Aorta (tissue), 5 donors: ENCODE data around the gene GALNTL6. TPM values are rescaled to one million over a fixed set of nuclear protein-coding genes. Genes with fewer than 3 reads are reported as not detected.

ENCODE experiments used
- ATAC-seq: fragments of 200-7000 bp; cut with Tn5 transposase; one replicate; pipeline ENCODE4 v1.9.1; 2022; ENCODE audit warnings: moderate library complexity; ENCODE audit not compliant: low FRiP score
- DNase-seq, 2 donors: peaks; one replicate each; pipeline ENCODE4 v3.0.0-alpha.2; 2020
- H3K27ac ChIP-seq, 2 donors: one replicate each; pipeline ENCODE4 v1.5.1; 2013; ENCODE audit warnings: low read length in 2 of 2, mild to moderate bottlenecking in 2 of 2, moderate library complexity in 2 of 2, control low read depth in 1 of 2, inconsistent platforms in 1 of 2, low read depth in 1 of 2
- H3K27me3 ChIP-seq, 2 donors: one replicate each; pipeline ENCODE4 v1.6.1; 2013; ENCODE audit warnings: control low read depth in 1 of 2, low read length in 1 of 2, mild to moderate bottlenecking in 1 of 2, moderate library complexity in 1 of 2; ENCODE audit not compliant: insufficient read depth in 2 of 2, control insufficient read depth in 1 of 2
- H3K36me3 ChIP-seq, 2 donors: one replicate each; pipeline ENCODE4 v1.6.1; 2013; ENCODE audit warnings: control low read depth in 1 of 2, low read length in 1 of 2, mild to moderate bottlenecking in 1 of 2; ENCODE audit not compliant: insufficient read depth in 2 of 2, control insufficient read depth in 1 of 2
- H3K4me1 ChIP-seq, 2 donors: one replicate each; pipeline ENCODE4 v1.6.1; 2013; ENCODE audit warnings: low read length in 2 of 2, control low read depth in 1 of 2, mild to moderate bottlenecking in 1 of 2, moderate library complexity in 1 of 2; ENCODE audit not compliant: insufficient read depth in 2 of 2, control insufficient read depth in 1 of 2
- H3K4me3 ChIP-seq, 2 donors: one replicate each; pipeline ENCODE4 v1.5.1; 2013; ENCODE audit warnings: low read length in 2 of 2, control low read depth in 1 of 2, mild to moderate bottlenecking in 1 of 2
- H3K9me3 ChIP-seq: one replicate; pipeline ENCODE4 v1.6.1; 2013; ENCODE audit warnings: mild to moderate bottlenecking, low read length; ENCODE audit not compliant: control insufficient read depth
- WGBS, 2 donors: extraction: QIAGEN DNeasy Blood & Tissue Kit; methylation state at CpG; one replicate each; pipeline ENCODE4 v1.1.7; 2013; 5-methylcytosine and 5-hydroxymethylcytosine counted together
- intact Hi-C, 2 donors: fragments of 100-400 bp; cut with DNase I; formaldehyde crosslinking; loops; one replicate each; pipeline versions ENCODE4 v1.14.2 to v1.15.0; 2022
- polyA plus RNA-seq, 2 donors: library from polyadenylated mRNA; stranded (reverse); fragments of 200-250 nt; gene quantifications; one replicate each; pipeline ENCODE4 v1.2.3, GENCODE V29; 2013
- total RNA-seq, 2 donors: library from RNA; stranded (reverse); fragmentation: NEBNext Ultra II Directional; extraction: Animal tissue kit (Norgen Biotek cat#: 25700); gene quantifications; one replicate each; pipeline ENCODE4 v1.2.1, GENCODE V29; 2021
- donor health status: healthy with polysubstance abuse.
- donor health status: Bipolar disorder and iron deficiency.
- donor health status: DM: no; HTN: no; CAD: no.
- donor health status: DM: no; HTN: no; CAD: no.
- donor health status: DM: yes; HTN: yes; CAD: no.

GALNTL6 gene
- total and polyA plus RNA-seq, 4 donors, result 0.39 to 1.6 (median 0.46) TPM; not detected in 1

GRCh38 chr4:171851295-171851694 lies 38.1 kb downstream of the GALNTL6 start:
- ATAC-seq (no peak), DNase-seq (no peak)
- Histone ChIP-seq H3K27ac (no peak overlapping the region), H3K27me3 (no peaks in the 10 kb centered on the region), H3K36me3 (peaks cover 0 to 2% of the 10 kb centered on the region in 2 donors), H3K9me3 (no peaks in the 10 kb centered on the region), H3K4me1 (no peaks in the 10 kb centered on the region), H3K4me3 (no peak overlapping the region)
- intact Hi-C loops, result no loop called here

GRCh38 chr4:171857302-171858012 lies 44.3 kb downstream of the GALNTL6 start:
- no peak for ATAC-seq
- Histone ChIP-seq H3K27me3 (no peaks in the 10 kb centered on the region), H3K27ac (no peak overlapping the region), H3K4me3 (no peak overlapping the region), H3K36me3 (peaks cover 0 to 2% of the 10 kb centered on the region in 2 donors), H3K4me1 (no peaks in the 10 kb centered on the region), H3K9me3 (no peaks in the 10 kb centered on the region)
- intact Hi-C loops, result no loop called here
- DNase-seq, result no peak
- 79 to 80% methylated on average over 3 of the region's 3 CpGs for WGBS, 2 donors

- intact Hi-C loops, result no loop called here
- Histone ChIP-seq H3K27ac (no peak overlapping the region), H3K4me3 (no peak overlapping the region), H3K9me3 (no peaks in the 10 kb centered on the region), H3K27me3 (no peaks in the 10 kb centered on the region), H3K4me1 (no peaks in the 10 kb centered on the region), H3K36me3 (no peaks in the 10 kb centered on the region)
- no peak for ATAC-seq
- DNase-seq, result no peak
- WGBS, 2 donors, result 68 to 76% methylated on average over 3 of the region's 3 CpGs
These were observed 62.1 kb downstream of the GALNTL6 start for GRCh38 chr4:171875291-171875690.

GRCh38 chr4:171876636-171877035 lies 63.4 kb downstream of the GALNTL6 start:
- WGBS, 2 donors, result 63 to 70% methylated on average over 4 of the region's 4 CpGs
- Histone ChIP-seq H3K36me3 (no peaks in the 10 kb centered on the region), H3K4me3 (no peak overlapping the region), H3K27ac (no peak overlapping the region), H3K9me3 (no peaks in the 10 kb centered on the region), H3K27me3 (no peaks in the 10 kb centered on the region), H3K4me1 (no peaks in the 10 kb centered on the region)
- intact Hi-C loops, result no loop called here
- no peak for ATAC-seq
- DNase-seq, result no peak

- Histone ChIP-seq H3K9me3 (no peaks in the 10 kb centered on the region), H3K4me3 (no peak overlapping the region), H3K27me3 (no peaks in the 10 kb centered on the region), H3K27ac (no peak overlapping the region), H3K4me1 (no peaks in the 10 kb centered on the region), H3K36me3 (no peaks in the 10 kb centered on the region)
- DNase-seq, result no peak
- intact Hi-C loops, result no loop called here
- ATAC-seq, result no peak
- 30 to 33% methylated on average over 3 of the region's 3 CpGs for WGBS, 2 donors
These were observed 66.9 kb downstream of the GALNTL6 start for GRCh38 chr4:171880136-171880535.

- DNase-seq (no peak), ATAC-seq (no peak)
- intact Hi-C loops, result no loop called here
- no peaks in the 10 kb centered on the region for H3K27me3 ChIP-seq
- H3K9me3 ChIP-seq, result no peaks in the 10 kb centered on the region
- no peaks in the 10 kb centered on the region for H3K36me3 ChIP-seq
- 74 to 79% methylated on average over 3 of the region's 3 CpGs for WGBS, 2 donors
- no peak overlapping the region for H3K4me3 ChIP-seq
- no peak overlapping the region for H3K27ac ChIP-seq
- H3K4me1 ChIP-seq, result no peaks in the 10 kb centered on the region
These were observed 76.5 kb downstream of the GALNTL6 start for GRCh38 chr4:171889681-171890080.

- H3K4me1 ChIP-seq, result no peaks in the 10 kb centered on the region
- H3K27ac ChIP-seq, result no peak overlapping the region
- no peaks in the 10 kb centered on the region for H3K27me3 ChIP-seq
- H3K4me3 ChIP-seq, result no peak overlapping the region
- H3K36me3 ChIP-seq, result no peaks in the 10 kb centered on the region
- DNase-seq, result no peak
- no peaks in the 10 kb centered on the region for H3K9me3 ChIP-seq
- WGBS, 2 donors, result 56 to 60% methylated on average over 2 of the region's 2 CpGs
- ATAC-seq, result no peak
- intact Hi-C loops, result no loop called here
These were observed 77.8 kb downstream of the GALNTL6 start for GRCh38 chr4:171891038-171891437.

GRCh38 chr4:171896426-171896825 lies 83.2 kb downstream of the GALNTL6 start:
- Histone ChIP-seq H3K36me3 (no peaks in the 10 kb centered on the region), H3K4me1 (no peaks in the 10 kb centered on the region), H3K9me3 (no peaks in the 10 kb centered on the region), H3K4me3 (no peak overlapping the region), H3K27me3 (no peaks in the 10 kb centered on the region), H3K27ac (no peak overlapping the region)
- intact Hi-C loops, result no loop called here
- ATAC-seq, result no peak
- 62 to 73% methylated on average over 3 of the region's 3 CpGs for WGBS, 2 donors
- DNase-seq, result no peak

- 80 to 81% methylated on average over 2 of the region's 2 CpGs for WGBS, 2 donors
- DNase-seq (no peak), ATAC-seq (no peak)
- Histone ChIP-seq H3K9me3 (no peaks in the 10 kb centered on the region), H3K4me3 (no peak overlapping the region), H3K27ac (no peak overlapping the region), H3K4me1 (no peaks in the 10 kb centered on the region), H3K27me3 (no peaks in the 10 kb centered on the region), H3K36me3 (no peaks in the 10 kb centered on the region)
- intact Hi-C loops, result no loop called here
These were observed 106.1 kb downstream of the GALNTL6 start for GRCh38 chr4:171919314-171919713.
